HG03135 (cell line): ENCODE measurements around the gene SUMO4.
"Not testable (repeated sequence)": the region's sequence is repeated elsewhere in the genome, so short reads cannot be mapped to it uniquely, and the experiment has no call there.

Source experiments
- ATAC-seq: cut with Tn5 transposase; IDR thresholded peaks from one replicate; pipeline ENCODE4 v1.9.1; 2021; ENCODE audit warnings: mild to moderate bottlenecking, moderate library complexity; ENCODE audit not compliant: unreplicated experiment

The SUMO4 gene

DNA sequence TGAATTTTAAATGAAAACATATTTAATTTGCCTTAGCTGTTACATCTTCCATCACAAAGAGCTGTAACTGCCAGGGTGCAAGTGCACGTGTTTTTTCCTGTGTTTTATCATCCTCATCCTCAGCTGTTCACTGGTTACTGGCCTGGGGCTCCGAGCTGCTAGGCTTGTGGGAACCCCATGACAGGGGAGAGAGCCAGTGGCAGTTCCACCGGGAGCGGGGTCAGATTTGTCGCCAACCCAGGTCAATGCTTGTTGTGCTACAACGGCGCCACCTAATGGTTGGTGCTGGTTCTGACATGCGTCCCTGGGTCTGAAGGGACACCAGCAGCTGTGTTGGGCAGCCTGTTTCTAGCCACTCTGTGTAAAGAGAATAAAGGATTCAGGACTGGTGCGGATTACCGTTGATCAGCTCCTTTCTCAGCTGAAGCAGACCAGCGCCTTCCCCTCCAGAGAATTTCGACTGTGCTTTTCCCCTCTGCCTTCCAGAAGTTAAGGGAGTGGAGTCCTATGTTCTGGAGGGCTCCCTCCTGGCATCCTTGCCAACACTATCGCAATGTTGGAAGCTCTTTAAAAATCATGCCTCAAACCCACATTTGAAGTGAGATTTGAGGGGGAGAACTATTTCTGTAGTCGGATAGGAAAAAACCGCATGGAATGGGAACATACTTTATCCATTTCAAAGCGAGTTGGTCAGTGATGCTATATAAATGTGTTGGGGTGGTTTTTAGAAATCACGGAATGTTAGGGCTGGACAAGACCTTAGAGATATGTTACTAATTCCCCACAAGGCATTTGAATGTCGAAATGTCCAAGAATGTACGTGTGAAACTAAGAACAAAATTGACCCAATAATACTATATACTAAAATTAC lies 32.1 kb downstream of the SUMO4 start:
- ATAC-seq, result peak; percentile 80

DNA sequence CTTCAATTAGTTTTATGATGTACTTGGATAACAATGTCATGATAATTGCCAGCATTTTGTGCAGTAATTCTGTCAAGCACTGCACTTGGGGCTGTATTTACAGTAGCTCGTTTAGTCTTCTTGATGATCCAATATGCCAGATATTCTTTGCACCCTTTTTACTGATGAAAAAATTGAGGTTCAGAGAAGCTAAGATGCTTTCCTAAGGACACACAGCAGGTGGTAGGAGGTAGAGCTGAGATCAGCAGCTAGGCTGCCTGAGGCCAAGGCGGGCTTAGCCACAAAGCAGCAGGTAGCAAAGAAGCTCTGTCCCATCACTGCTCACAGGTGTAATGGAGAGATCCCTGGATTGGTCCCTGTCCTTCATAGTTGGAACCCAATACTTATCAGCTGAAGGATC lies 33.3 kb downstream of the SUMO4 start:
- ATAC-seq, result no peak

DNA sequence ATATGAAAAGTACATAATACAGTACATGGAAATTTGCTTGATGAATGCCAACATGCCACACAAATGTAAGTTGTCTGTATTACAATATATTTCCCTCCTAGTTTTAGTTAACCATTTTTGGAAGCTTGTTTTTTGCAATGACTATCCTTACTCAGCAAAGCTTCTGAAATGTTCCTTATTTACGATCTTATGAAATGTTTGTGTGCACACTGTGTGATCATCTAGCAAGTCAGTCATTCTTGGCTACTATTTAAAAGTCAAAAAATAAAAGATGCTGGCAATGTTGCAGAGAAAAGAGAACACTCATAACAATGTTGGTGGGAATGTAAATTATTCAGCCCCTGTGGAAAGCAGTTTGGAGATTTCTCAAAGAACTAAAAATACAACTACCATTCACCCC lies 33.8 kb downstream of the SUMO4 start:
- no peak for ATAC-seq

DNA sequence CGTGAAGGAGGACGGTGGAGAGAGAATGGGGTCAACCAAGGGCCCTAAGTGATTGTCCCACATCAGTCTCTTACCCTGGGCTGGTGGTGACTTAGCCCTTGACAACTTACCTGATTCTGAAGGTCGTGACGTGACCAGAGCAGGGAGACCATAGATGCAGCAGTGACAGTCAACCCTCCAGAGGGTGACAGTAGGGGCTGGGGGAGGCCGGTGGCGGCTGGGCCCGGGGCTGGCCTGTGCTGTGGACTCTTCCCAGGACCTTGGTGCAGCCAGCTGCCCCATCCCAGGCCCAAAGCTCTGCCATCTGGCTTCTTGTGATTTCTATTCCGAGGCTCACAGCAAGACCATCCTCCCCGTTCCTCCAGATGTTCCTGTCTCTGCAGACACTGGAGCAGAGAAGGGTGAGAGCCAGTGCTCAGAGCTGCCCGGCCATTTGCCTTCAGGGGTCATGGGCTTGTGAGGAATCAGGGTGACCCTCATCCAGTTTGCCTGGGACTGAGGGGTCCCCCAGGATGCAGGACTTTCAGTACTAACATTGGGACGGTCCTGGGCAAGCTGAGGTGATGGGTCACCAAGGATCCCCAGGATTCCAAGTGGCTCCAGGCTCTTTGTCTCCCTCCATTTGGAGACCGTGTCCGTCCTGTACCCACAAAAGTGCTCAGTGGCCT lies 36.0 kb downstream of the SUMO4 start:
- no peak for ATAC-seq

DNA sequence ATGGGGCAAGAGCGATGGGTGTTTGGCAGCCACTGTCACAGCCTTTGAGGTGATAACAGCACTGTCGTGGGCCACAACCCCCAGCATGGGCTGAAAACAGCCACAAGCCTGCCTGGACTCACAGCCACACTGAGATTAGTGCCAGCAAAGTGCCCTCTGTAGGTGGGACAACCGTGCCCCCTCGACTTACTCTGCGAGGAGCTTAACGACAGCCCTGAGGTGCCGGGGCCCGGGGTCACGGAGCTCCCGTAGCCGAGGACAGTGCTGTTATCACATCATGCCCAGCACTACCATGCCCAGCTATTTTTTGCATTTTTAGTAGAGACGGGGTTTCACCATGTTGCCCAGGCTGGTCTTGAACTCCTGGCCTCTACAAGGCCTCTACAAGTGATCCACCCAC lies 36.6 kb downstream of the SUMO4 start:
- ATAC-seq, result no peak

DNA sequence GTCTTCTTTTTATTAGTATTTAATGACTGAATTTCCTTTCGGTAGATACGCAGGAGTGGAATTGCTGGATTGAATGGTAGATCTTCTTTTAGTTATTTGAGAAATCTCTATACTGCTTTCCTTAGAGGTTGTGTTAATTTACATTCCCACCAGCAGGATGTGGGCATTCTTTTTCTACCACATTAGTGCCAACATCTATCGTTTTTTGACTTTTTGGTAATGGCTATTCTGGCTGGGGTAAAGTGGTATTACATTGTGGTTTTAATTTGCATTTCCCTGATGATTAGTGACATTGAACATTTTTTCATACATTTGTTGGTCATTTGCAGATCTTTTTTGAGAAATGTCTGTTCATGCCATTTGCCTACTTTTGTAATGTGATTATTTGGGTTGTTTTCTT lies 37.1 kb downstream of the SUMO4 start:
- ATAC-seq, result no peak

DNA sequence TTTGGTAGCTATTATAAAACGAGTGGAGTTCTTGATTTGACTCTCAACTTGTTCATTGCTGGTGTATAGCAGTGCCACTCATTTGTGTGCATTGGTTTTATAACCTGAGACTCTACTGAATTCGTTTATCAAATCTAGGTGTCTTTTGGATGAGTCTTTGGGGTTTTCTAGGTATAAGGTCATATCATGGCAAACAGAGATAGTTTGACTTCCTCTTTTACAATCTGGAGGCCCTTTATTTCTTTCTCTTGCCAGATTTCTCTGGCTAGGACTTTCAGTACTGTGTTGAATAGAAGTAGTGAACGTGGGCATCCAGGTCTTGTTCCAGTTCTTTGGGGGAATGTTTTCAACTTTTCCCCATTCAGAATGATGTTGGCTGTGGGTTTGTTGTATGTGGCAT lies 38.8 kb downstream of the SUMO4 start:
- ATAC-seq, result no peak

DNA sequence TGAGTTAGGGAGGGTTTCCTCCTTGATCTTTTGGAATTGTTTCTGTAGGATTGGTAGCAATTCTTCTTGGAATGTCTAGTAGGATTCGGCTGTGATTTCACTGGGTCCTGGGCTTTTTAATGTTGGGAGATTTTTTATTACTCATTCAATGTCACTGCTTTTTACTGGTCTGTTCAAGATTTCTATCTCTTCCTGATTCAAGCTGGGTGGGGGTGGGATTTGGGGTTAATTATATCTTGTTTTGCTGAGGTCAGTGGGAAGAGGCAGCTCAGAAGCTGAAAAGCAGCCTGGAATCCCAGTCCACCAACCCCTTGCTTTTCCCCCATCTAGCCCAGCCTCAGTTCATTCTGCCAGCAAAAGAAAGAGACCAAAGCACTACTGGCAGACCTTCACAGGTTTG lies 39.6 kb downstream of the SUMO4 start:
- ATAC-seq, result no peak

DNA sequence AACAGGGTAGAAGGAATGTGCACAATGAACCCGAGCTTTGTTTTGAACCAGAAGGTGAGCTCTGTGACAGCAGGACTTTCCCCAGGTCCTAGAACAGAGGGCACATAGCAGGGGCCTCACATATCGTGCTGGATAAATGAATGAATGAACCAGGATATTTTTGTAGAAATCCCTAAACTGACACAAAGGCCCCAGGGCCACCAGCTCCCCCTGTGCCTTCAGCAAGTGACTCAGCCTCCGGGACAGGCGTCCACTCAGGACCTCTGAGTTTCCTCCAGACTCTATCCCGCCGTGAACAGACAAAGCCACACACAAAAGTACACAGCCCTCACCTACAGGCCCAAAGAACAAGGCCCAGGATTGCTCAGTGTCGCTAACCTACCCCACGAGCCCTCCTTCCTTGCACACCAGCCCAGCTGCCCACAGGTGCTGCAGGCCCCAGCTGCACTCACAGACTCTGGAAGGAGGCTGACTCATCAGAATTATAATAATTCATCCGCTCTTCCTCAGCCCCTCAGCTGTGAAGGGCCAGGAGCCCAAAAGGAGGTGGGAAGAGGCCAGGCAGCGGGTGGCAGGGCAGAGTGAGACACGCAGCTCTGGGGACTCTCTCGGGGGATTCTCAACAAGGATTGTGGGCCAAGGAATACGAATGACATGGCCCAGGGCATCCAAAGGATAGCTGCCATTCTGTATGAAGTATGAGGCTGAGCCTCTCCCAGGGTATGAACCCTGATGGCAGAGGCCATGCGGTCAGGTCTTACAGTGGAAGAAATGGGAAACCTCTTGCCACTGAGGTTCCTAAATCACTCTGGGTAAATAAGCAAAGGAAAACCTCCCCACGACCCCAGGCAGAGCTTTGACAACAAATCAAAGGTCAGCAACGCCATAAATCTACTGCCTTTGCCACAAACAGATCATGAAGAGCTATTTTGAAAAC lies 40.9 kb downstream of the SUMO4 start:
- no peak for ATAC-seq

DNA sequence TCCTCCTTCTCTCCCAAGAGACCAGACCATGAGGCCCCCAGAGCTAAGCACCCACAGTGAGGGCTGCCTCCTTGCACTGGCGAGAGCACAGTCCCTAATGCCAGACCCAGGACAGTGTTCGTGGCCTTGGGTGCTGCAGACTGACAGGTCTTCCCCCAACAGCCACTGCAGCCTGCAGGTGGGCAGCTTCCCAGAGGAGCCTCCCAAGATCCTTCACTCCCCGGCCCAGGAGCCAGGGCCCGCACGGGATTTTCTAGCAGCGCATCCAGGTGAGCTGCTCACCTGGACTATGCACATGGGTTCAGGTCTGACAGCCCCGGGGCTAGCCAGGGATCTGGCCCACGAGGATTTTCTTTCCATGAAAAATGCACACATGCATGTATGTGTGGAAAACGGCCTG lies 41.7 kb downstream of the SUMO4 start:
- no peak for ATAC-seq

DNA sequence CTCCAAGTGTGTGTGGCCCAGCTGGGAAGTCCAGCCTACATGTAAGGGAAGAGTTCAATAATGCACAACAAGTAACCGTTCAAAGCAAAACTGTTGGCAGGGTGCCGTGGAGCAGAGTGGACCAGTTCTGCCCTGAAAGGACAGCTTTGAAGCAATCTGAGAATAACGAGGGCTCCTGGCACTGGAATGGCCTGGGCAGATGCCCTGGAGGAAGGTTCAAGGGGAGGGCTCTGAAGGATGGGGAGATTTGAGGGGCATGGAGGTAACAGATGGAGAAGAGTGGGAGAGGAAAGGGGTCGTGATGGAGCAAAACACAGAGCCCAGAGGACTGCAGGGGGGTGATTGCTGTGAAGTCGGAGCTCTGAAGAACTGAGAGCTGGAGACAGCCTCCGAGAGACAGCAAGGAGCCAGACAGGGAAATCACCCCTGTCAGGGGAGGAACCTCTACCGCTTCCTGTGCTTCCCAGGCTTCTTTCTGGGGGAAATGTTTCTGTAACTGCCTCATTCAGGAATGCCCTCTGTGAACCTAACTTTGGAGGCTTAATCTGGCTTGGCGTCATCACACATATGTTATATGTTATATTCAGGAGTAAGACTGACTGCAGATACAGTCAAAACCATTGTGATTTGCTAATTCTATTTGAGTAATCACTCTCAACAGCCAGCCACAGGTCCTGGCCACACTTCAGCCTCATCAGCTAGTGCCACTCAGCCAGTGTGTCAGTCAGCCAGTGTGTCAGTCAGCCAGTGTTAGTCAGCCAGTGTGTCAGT lies 43.5 kb downstream of the SUMO4 start:
- ATAC-seq, result no peak

DNA sequence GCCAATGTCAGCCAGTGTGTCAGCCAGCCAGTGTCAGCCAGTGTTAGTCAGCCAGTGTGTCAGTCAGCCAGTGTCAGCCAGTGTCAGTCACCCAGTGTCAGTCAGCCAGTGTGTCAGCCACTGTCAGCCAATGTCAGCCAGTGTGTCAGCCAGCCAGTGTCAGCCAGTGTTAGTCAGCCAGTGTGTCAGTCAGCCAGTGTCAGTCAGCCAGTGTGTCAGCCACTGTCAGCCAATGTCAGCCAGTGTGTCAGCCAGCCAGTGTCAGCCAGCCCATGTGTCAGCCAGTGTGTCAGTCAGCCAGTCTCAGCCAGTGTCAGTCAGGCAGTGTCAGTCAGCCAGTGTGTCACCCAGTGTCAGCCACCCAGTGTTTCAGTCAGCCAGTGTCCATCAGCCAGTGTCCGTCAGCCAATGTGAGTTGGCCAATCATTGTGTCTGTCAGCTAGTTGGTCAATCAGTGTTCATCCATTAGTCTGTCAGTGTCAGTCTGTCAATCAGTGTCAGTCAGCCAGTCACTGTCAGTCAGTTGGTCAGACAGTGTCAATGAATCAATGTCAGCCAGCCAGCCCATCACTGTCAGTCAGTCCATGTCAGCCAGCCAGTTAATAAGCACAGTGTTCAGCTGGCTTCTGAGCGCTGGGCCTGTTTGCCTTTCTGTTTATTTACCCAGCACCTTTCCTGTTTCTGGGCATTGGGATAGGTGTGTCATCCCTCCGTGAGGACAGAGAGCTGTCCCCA lies 44.5 kb downstream of the SUMO4 start:
- not testable (repeated sequence) for ATAC-seq

DNA sequence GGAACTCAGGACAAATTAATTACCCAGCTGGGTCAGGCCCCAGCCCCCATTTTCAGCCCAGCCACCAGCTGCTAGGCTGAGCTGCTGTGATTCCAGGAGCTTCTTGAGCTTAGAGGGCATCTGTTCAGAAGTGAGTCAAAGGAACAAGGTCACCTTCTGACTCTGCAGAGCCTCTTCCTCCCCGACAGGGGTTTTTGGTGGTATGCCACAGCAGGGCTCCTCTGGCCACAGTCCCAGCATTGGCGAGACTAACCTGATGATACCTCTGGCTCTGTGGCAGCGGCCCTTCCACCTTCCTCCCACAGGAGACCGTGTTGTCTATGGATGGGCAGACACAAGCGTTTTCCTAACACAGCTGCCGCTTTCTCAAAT lies 45.0 kb downstream of the SUMO4 start:
- ATAC-seq, result no peak

DNA sequence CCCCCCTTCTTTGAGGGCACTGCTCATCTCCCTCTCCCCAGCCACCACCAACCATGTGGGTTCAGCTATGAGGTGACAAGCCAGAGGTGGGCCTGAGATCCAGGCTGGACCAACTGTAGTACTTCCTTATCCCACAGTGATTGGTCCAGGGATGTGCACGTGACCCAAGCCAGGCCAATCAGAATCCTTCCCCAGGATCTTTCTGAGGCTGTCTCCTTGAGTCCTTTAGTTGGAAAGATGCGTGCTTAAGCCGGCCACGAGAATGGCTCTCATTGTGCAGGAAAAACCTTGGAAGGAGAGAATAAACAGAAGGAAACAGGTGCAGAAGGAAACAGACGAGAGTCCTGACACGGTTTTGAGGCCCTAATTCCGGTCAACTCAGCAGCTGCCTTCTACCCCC lies 45.5 kb downstream of the SUMO4 start:
- ATAC-seq, result no peak

DNA sequence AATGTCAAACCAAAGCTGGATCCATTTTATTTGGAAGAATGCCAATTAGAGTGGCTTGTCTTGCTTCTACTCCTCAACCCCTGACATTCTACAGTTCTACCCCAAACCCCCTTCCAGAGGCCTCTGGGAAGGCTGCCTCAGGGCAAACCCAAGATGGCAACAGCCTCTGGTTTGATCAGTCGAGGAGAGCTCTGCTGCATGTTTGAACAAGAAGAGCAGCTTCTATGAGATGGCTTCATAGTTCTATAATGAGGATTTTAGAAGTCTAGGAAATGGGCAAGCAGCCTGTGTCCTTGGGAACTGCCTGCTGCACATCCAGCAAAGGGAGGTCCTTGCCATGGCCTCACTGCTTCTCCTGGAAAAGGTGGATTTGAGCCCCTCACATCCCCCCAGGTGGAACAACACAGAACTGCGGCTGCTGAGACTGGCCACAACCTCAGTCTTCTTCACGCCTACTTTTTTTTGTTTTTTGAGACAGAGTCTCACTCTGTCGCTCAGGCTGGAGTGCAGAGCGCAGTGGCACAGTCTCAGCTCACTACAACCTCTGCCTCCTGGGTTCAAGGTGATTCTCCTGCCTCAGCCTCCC lies 46.8 kb downstream of the SUMO4 start:
- no peak for ATAC-seq

DNA sequence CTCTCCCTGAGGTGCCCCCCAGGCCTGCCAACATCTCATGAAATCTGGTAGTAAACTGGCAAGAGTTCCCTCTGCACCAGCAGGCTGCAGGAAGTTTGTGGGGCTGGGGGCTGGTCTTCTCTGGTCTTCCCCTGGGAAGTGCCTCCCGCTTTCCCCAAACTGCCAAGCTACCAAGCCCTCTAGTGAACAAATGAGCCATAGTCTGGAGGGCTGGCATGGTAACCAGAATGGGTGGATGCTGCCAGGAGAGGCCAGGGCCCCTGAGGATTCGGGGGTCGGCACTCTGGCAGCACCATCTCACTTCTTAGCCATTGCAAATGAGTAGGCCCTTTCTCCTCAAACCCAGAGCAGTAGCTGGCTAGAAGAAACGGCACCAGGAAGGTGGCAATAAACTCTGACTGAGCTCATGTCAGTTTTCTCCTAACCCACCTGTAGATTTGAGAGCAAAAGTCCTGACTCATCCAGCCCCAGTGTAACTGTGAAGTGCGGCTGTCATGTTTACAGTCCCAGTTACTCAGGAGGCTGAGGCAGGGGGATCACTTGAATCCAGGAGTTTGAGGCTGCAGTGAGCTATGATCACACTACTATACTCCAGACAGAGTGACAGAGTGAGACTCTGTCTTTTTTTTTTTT lies 48.9 kb downstream of the SUMO4 start:
- no peak for ATAC-seq

DNA sequence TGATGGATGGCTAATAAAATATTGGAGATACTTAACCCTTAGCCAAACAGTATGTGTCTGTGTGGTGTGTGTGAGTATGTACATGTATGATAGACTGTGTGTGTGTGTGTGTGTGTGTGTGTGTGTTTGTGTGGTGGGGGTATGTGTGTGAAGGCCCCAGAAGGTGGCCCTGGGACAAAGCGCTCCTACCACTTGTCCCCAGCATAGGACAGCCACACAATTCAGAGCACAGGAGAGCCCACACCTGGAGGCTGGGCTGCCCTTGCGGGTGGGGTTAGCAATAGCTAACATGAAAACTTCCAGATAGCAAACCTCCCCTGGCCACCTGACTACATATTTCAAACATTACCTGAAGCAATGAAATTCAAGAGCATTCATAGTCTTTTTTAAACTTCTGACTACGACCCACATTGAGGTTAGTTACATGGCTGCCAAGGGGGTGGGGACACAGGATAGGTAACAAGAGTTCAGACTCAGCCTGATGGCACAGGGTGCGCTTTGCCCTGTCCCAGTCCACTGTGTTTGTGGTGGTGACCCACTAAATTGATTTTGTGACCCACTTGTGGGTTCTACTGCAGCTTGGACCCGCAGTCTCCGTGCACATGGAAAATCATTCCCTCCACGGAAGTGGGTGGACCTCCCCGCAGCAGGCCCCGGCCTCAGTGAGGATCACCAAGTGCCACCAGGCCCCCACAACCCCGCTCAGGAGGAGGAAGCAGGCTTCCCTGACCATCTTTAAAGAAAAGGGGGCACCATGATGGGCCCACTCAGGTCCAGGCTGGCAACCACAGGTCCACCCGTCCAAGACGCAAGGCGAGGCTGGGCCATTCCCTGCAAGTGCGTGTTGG lies 50.0 kb downstream of the SUMO4 start:
- ATAC-seq, result no peak
